HepG2 (cell line): ENCODE results near the gene RMDN2. TPM values are rescaled to one million over a fixed set of nuclear protein-coding genes. Genes with fewer than 3 reads are reported as not detected.

ENCODE experiments used
- CEBPZ ChIP-seq: IDR thresholded peaks from 2 replicates; pipeline ENCODE4 v1.6.1; 2012; ENCODE audit warnings: low read length, improper control_type of control experiment
- CENPX ChIP-seq: sonication (generic); formaldehyde crosslinking; IDR thresholded peaks from 2 replicates; pipeline ENCODE4 v1.9.0; 2021; ENCODE audit warnings: mild to moderate bottlenecking, missing genetic modification reagents, moderate library complexity
- ESRRA ChIP-seq: sonication (generic); formaldehyde crosslinking; IDR thresholded peaks from 2 replicates; pipeline ENCODE4 v1.5.1; 2020; ENCODE audit warnings: mild to moderate bottlenecking, low read depth, missing genetic modification reagents
- HIVEP1 ChIP-seq: sonication (generic); formaldehyde crosslinking; IDR thresholded peaks from 2 replicates; pipeline ENCODE4 v1.4.0; 2020; ENCODE audit warnings: mild to moderate bottlenecking, missing genetic modification reagents
- HNRNPUL1 ChIP-seq: fragments of 200-400 bp; formaldehyde crosslinking; IDR thresholded peaks from 2 replicates; pipeline ENCODE4 v1.6.1; 2017; ENCODE audit warnings: low read depth, mild to moderate bottlenecking, low read length, moderate library complexity
- HOXA7 ChIP-seq: sonication (generic); formaldehyde crosslinking; IDR thresholded peaks from 2 replicates; pipeline ENCODE4 v1.8.1; 2022; ENCODE audit warnings: mild to moderate bottlenecking, missing genetic modification reagents, moderate library complexity
- KMT2B ChIP-seq: IDR thresholded peaks from 2 replicates; pipeline ENCODE4 v1.6.1; 2016; ENCODE audit warnings: missing genetic modification reagents, missing compliant biosample characterization
- PPARG ChIP-seq: conservative IDR thresholded peaks from 2 replicates; pipeline ENCODE4 v1.6.1; 2016; ENCODE audit warnings: missing biosample characterization, missing genetic modification reagents
- SALL1 ChIP-seq: sonication (generic); formaldehyde crosslinking; IDR thresholded peaks from 2 replicates; pipeline ENCODE4 v1.8.0; 2022; ENCODE audit warnings: mild to moderate bottlenecking, missing genetic modification reagents
- U2AF2 ChIP-seq: fragments of 200-400 bp; formaldehyde crosslinking; IDR thresholded peaks from 2 replicates; pipeline ENCODE4 v1.6.1; 2017; ENCODE audit warnings: low read depth, mild to moderate bottlenecking, low read length
- ZEB1 ChIP-seq: IDR thresholded peaks from 2 replicates; pipeline ENCODE4 v1.6.1; 2012; ENCODE audit warnings: mild to moderate bottlenecking, low read depth, inconsistent platforms; ENCODE audit not compliant: insufficient replicate concordance
- ZHX2 ChIP-seq, 2 experiments: sonication (generic) in 1 of 2; formaldehyde crosslinking in 1 of 2; IDR thresholded peaks; 2 replicates each; pipeline versions ENCODE4 v1.6.1 to v1.9.0; 2014 to 2022; ENCODE audit warnings: antibody characterized with exemption in 1 of 2, borderline replicate concordance in 1 of 2, inconsistent platforms in 1 of 2, low read depth in 1 of 2, missing genetic modification reagents in 1 of 2
- ZNF263 ChIP-seq: sonication (generic); formaldehyde crosslinking; IDR thresholded peaks from 2 replicates; pipeline ENCODE4 v1.4.0; 2020; ENCODE audit warnings: missing genetic modification reagents
- ZNF335 ChIP-seq: sonication (generic); formaldehyde crosslinking; IDR thresholded peaks from 2 replicates; pipeline ENCODE4 v1.4.0; 2020; ENCODE audit warnings: missing genetic modification reagents
- ZNF556 ChIP-seq: sonication (generic); formaldehyde crosslinking; IDR thresholded peaks from 2 replicates; pipeline ENCODE4 v1.4.0; 2020; ENCODE audit warnings: mild to moderate bottlenecking, missing genetic modification reagents, borderline replicate concordance
- ZNF619 ChIP-seq: sonication (generic); formaldehyde crosslinking; IDR thresholded peaks from 2 replicates; pipeline ENCODE4 v1.4.0; 2020; ENCODE audit warnings: mild to moderate bottlenecking, missing genetic modification reagents
- ZSCAN30 ChIP-seq: sonication (generic); formaldehyde crosslinking; IDR thresholded peaks from 2 replicates; pipeline ENCODE4 v1.5.0; 2020; ENCODE audit warnings: mild to moderate bottlenecking, missing genetic modification reagents
- polyA plus RNA-seq, 8 experiments: library from polyadenylated mRNA; depleted of rRNA in 3 of 8; stranded (reverse) in 7 of 8; unstranded in 1 of 8; fragments of >200 nt; fragmentation: Illumina TruSeq in 4 of 8; extraction: Trizol in 4 of 8; gene quantifications; 2 replicates each; pipeline versions ENCODE4 v1.2.1 to v1.2.3, GENCODE V29; 2011 to 2016; ENCODE audit warnings: low read depth in 4 of 8, missing spikeins in 1 of 8, mixed read lengths in 1 of 8; ENCODE audit not compliant: insufficient read depth in 1 of 8
- total RNA-seq, 5 experiments: library from RNA; depleted of rRNA; stranded (reverse); fragments of >200 nt; fragmentation: Illumina TruSeq; extraction: Trizol; gene quantifications; 2 replicates each; pipeline ENCODE4 v1.2.3, GENCODE V29; 2016; ENCODE audit warnings: low read depth in 1 of 5
- TF ChIP-seq, protein P1 (sequence below): sonication (generic); formaldehyde crosslinking; IDR thresholded peaks from 2 replicates; pipeline ENCODE4 v1.9.0; 2021; ENCODE audit warnings: missing genetic modification reagents, mild to moderate bottlenecking, borderline replicate concordance

Gene RMDN2
- total and polyA plus RNA-seq, 2 of the 13 experiments (the other 11 are each of a cell fraction or from before 2014, with no cell fraction given): 2.3 to 8.9 TPM

GRCh38 chr2:37925063-37925897, at the start of gene RMDN2 (continued):
- TF ChIP-seq U2AF2 (0 out of 2 replicates have a peak, but pooled peaks have one; percentile 80), SALL1 (CRISPR knock-in tag) (peak; percentile 97), ZNF619 (CRISPR knock-in tag) (peak; percentile 95), ZNF556 (peak; percentile 97), ZEB1 (no peak), ZNF335 (CRISPR knock-in tag) (peak; percentile 89), KMT2B (CRISPR knock-in tag) (peak; percentile 97), ZHX2 (IDR thresholded peaks at IDR 0.05; ENCODE audit: low read depth) (peak; percentile 77), ZHX2 (CRISPR knock-in tag; IDR thresholded peaks at IDR 0.05; ENCODE audit: borderline replicate concordance) (no peak), ZSCAN30 (peak; percentile 92), CENPX (CRISPR knock-in tag) (no peak), PPARG (CRISPR knock-in tag) (0 out of 2 replicates have a peak, but pooled peaks have one; percentile 37), HNRNPUL1 (peak; percentile 95), HOXA7 (CRISPR knock-in tag) (no peak), ZNF263 (peak; percentile 67), CEBPZ (no peak), ESRRA (peak; percentile 85), HIVEP1 (CRISPR knock-in tag) (peak; percentile 92)
- TF ChIP-seq, protein P1, sequence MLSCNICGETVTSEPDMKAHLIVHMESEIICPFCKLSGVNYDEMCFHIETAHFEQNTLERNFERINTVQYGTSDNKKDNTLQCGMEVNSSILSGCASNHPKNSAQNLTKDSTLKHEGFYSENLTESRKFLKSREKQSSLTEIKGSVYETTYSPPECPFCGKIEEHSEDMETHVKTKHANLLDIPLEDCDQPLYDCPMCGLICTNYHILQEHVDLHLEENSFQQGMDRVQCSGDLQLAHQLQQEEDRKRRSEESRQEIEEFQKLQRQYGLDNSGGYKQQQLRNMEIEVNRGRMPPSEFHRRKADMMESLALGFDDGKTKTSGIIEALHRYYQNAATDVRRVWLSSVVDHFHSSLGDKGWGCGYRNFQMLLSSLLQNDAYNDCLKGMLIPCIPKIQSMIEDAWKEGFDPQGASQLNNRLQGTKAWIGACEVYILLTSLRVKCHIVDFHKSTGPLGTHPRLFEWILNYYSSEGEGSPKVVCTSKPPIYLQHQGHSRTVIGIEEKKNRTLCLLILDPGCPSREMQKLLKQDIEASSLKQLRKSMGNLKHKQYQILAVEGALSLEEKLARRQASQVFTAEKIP (CRISPR knock-in tag): no peak
